ENCODE measurements around the gene PI4KA. TPM values are rescaled to one million over a fixed set of nuclear protein-coding genes. Genes with fewer than 3 reads are reported as not detected.

Gene PI4KA
- total and polyA plus RNA-seq, 2 experiments from 2014 or later, result 17.1 to 38.1 TPM

DNA sequence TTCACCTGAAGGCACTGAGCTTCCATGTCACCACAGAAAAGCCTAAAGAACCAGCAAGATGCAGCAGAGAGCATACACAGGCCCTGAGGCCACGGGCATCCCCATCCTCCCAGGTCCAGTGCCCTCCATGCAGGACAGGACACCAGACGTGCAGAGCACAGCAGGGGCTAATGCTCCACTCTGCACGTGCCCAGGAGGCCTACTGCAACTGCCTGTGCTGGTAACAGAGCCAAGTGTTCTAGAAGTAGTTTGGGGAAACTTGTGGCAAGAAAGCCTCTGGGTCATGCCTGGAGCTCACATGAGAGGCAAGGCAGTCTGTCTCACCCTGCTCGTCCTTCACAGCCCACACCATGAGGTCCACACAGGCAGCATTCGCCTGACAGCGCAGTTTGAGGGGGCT, 54.0 kb downstream of the PI4KA start:
- no peaks in the 10 kb centered on the region for H3K27me3 Mint-ChIP-seq (ENCODE audit: insufficient read depth, low read depth, poor library complexity)
- peaks cover 21% of the 10 kb centered on the region for H3K36me3 Mint-ChIP-seq (ENCODE audit: low read depth)
- no peak overlapping the region for H3K4me2 ChIP-seq
- H3K9me2 ChIP-seq (ENCODE audit: insufficient read depth), result no peaks in the 10 kb centered on the region
- no peak overlapping the region for H3K27ac ChIP-seq (ENCODE audit: low read depth)
- H3K4me3 ChIP-seq, result no peak overlapping the region
- H4K20me1 ChIP-seq (replicated peaks; ENCODE audit: insufficient read depth), result 0 out of 2 replicates have a peak, but pooled peaks cover 3% of the 10 kb centered on the region
- H3K4me3 Mint-ChIP-seq, result no peak overlapping the region
- H3K27ac Mint-ChIP-seq, result no peak overlapping the region
- H2AFZ ChIP-seq, result no peak overlapping the region
- ATAC-seq (no peak), DNase-seq (ENCODE audit: low spot score) (no peak)
- TF ChIP-seq ZNF331 (CRISPR knock-in tag; IDR thresholded peaks at IDR 0.05; ENCODE audit: low read depth) (no peak), POLR2AphosphoS5 (IDR thresholded peaks at IDR 0.05; ENCODE audit: low read depth) (no peak), EZH2 (IDR thresholded peaks at IDR 0.05; ENCODE audit: low read depth, unreplicated experiment) (no peak), JUNB (IDR thresholded peaks at IDR 0.05; ENCODE audit: unreplicated experiment) (no peak), ZNF114 (CRISPR knock-in tag; IDR thresholded peaks at IDR 0.05) (no peak), CREB1 (CRISPR knock-in tag; IDR thresholded peaks at IDR 0.05; ENCODE audit: low read depth) (no peak), NANOG (IDR thresholded peaks at IDR 0.05; ENCODE audit: borderline replicate concordance) (no peak), STAT1 (IDR thresholded peaks at IDR 0.05; ENCODE audit: unreplicated experiment) (no peak), EZH2phosphoT487 (IDR thresholded peaks at IDR 0.05; ENCODE audit: unreplicated experiment) (no peak)
- TF ChIP-seq, protein P1, sequence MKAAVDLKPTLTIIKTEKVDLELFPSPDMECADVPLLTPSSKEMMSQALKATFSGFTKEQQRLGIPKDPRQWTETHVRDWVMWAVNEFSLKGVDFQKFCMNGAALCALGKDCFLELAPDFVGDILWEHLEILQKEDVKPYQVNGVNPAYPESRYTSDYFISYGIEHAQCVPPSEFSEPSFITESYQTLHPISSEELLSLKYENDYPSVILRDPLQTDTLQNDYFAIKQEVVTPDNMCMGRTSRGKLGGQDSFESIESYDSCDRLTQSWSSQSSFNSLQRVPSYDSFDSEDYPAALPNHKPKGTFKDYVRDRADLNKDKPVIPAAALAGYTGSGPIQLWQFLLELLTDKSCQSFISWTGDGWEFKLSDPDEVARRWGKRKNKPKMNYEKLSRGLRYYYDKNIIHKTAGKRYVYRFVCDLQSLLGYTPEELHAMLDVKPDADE (IDR thresholded peaks at IDR 0.05), result no peak
- TF ChIP-seq, protein P2, sequence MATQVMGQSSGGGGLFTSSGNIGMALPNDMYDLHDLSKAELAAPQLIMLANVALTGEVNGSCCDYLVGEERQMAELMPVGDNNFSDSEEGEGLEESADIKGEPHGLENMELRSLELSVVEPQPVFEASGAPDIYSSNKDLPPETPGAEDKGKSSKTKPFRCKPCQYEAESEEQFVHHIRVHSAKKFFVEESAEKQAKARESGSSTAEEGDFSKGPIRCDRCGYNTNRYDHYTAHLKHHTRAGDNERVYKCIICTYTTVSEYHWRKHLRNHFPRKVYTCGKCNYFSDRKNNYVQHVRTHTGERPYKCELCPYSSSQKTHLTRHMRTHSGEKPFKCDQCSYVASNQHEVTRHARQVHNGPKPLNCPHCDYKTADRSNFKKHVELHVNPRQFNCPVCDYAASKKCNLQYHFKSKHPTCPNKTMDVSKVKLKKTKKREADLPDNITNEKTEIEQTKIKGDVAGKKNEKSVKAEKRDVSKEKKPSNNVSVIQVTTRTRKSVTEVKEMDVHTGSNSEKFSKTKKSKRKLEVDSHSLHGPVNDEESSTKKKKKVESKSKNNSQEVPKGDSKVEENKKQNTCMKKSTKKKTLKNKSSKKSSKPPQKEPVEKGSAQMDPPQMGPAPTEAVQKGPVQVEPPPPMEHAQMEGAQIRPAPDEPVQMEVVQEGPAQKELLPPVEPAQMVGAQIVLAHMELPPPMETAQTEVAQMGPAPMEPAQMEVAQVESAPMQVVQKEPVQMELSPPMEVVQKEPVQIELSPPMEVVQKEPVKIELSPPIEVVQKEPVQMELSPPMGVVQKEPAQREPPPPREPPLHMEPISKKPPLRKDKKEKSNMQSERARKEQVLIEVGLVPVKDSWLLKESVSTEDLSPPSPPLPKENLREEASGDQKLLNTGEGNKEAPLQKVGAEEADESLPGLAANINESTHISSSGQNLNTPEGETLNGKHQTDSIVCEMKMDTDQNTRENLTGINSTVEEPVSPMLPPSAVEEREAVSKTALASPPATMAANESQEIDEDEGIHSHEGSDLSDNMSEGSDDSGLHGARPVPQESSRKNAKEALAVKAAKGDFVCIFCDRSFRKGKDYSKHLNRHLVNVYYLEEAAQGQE (IDR thresholded peaks at IDR 0.05; ENCODE audit: unreplicated experiment), result no peak
- TF ChIP-seq, protein P3, sequence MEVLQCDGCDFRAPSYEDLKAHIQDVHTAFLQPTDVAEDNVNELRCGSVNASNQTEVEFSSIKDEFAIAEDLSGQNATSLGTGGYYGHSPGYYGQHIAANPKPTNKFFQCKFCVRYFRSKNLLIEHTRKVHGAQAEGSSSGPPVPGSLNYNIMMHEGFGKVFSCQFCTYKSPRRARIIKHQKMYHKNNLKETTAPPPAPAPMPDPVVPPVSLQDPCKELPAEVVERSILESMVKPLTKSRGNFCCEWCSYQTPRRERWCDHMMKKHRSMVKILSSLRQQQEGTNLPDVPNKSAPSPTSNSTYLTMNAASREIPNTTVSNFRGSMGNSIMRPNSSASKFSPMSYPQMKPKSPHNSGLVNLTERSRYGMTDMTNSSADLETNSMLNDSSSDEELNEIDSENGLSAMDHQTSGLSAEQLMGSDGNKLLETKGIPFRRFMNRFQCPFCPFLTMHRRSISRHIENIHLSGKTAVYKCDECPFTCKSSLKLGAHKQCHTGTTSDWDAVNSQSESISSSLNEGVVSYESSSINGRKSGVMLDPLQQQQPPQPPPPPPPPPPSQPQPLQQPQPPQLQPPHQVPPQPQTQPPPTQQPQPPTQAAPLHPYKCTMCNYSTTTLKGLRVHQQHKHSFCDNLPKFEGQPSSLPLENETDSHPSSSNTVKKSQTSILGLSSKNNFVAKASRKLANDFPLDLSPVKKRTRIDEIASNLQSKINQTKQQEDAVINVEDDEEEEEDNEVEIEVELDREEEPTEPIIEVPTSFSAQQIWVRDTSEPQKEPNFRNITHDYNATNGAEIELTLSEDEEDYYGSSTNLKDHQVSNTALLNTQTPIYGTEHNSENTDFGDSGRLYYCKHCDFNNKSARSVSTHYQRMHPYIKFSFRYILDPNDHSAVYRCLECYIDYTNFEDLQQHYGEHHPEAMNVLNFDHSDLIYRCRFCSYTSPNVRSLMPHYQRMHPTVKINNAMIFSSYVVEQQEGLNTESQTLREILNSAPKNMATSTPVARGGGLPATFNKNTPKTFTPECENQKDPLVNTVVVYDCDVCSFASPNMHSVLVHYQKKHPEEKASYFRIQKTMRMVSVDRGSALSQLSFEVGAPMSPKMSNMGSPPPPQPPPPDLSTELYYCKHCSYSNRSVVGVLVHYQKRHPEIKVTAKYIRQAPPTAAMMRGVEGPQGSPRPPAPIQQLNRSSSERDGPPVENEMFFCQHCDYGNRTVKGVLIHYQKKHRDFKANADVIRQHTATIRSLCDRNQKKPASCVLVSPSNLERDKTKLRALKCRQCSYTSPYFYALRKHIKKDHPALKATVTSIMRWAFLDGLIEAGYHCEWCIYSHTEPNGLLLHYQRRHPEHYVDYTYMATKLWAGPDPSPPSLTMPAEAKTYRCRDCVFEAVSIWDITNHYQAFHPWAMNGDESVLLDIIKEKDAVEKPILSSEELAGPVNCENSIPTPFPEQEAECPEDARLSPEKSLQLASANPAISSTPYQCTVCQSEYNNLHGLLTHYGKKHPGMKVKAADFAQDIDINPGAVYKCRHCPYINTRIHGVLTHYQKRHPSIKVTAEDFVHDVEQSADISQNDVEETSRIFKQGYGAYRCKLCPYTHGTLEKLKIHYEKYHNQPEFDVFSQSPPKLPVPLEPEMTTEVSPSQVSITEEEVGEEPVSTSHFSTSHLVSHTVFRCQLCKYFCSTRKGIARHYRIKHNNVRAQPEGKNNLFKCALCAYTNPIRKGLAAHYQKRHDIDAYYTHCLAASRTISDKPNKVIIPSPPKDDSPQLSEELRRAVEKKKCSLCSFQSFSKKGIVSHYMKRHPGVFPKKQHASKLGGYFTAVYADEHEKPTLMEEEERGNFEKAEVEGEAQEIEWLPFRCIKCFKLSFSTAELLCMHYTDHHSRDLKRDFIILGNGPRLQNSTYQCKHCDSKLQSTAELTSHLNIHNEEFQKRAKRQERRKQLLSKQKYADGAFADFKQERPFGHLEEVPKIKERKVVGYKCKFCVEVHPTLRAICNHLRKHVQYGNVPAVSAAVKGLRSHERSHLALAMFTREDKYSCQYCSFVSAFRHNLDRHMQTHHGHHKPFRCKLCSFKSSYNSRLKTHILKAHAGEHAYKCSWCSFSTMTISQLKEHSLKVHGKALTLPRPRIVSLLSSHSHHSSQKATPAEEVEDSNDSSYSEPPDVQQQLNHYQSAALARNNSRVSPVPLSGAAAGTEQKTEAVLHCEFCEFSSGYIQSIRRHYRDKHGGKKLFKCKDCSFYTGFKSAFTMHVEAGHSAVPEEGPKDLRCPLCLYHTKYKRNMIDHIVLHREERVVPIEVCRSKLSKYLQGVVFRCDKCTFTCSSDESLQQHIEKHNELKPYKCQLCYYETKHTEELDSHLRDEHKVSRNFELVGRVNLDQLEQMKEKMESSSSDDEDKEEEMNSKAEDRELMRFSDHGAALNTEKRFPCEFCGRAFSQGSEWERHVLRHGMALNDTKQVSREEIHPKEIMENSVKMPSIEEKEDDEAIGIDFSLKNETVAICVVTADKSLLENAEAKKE (CRISPR knock-in tag; IDR thresholded peaks at IDR 0.05), result no peak
- TF ChIP-seq, protein P4, sequence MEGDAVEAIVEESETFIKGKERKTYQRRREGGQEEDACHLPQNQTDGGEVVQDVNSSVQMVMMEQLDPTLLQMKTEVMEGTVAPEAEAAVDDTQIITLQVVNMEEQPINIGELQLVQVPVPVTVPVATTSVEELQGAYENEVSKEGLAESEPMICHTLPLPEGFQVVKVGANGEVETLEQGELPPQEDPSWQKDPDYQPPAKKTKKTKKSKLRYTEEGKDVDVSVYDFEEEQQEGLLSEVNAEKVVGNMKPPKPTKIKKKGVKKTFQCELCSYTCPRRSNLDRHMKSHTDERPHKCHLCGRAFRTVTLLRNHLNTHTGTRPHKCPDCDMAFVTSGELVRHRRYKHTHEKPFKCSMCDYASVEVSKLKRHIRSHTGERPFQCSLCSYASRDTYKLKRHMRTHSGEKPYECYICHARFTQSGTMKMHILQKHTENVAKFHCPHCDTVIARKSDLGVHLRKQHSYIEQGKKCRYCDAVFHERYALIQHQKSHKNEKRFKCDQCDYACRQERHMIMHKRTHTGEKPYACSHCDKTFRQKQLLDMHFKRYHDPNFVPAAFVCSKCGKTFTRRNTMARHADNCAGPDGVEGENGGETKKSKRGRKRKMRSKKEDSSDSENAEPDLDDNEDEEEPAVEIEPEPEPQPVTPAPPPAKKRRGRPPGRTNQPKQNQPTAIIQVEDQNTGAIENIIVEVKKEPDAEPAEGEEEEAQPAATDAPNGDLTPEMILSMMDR (conservative IDR thresholded peaks at IDR 0.05; ENCODE audit: low read depth in 2 of 2), result no peak
- no peaks in the 10 kb centered on the region for H3K27me3 ChIP-seq (ENCODE audit: insufficient read depth)
- no peaks in the 10 kb centered on the region for H3K79me2 ChIP-seq (replicated peaks; ENCODE audit: insufficient read depth)
- no peaks in the 10 kb centered on the region for H3F3A ChIP-seq (replicated peaks; ENCODE audit: low read depth)
- H3K4me1 Mint-ChIP-seq, result no peaks in the 10 kb centered on the region
- peaks cover 6% of the 10 kb centered on the region for H3K36me3 ChIP-seq (ENCODE audit: insufficient read depth)
- no peaks in the 10 kb centered on the region for H3K9me3 Mint-ChIP-seq
- H3K4me1 ChIP-seq (ENCODE audit: insufficient read depth), result no peaks in the 10 kb centered on the region
